ENCODE data around the gene AK8.

AK8 gene

DNA sequence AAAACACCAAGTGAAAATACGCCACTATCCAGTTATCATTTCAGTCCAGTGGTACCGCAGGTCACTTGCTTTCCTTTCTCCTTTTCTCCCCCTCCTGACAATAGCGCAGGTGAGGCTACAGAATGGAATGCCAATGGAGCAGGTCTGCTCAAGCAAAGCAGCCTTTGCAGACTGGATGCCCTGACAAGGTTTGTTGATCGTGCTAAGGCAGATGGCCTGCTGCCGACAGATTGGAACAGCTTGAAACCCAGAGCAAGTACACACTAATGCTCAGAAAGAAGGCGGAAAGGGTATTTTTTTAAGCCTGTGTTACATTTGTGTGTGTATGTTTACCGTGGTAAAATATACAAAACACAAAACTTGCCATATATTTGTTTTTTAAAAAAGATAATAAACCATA is 20.0 kb upstream of the AK8 start:
- DNase-seq (ENCODE audit: extremely low read depth, low read depth): no peak
- no peak for TF ChIP-seq CTCF (IDR thresholded peaks at IDR 0.05; ENCODE audit: low read depth, low read length, missing control alignments)
- no peak overlapping the region for H3K4me3 ChIP-seq (replicated peaks; ENCODE audit: low read depth, low read length)

GRCh38 chr9:132896906-132897305 is 18.8 kb upstream of the AK8 start:
- no peak for DNase-seq (ENCODE audit: extremely low read depth, low read depth)
- H3K4me3 ChIP-seq (replicated peaks; ENCODE audit: low read depth, low read length): no peak overlapping the region
- TF ChIP-seq CTCF (IDR thresholded peaks at IDR 0.05; ENCODE audit: low read depth, low read length, missing control alignments): no peak

DNA sequence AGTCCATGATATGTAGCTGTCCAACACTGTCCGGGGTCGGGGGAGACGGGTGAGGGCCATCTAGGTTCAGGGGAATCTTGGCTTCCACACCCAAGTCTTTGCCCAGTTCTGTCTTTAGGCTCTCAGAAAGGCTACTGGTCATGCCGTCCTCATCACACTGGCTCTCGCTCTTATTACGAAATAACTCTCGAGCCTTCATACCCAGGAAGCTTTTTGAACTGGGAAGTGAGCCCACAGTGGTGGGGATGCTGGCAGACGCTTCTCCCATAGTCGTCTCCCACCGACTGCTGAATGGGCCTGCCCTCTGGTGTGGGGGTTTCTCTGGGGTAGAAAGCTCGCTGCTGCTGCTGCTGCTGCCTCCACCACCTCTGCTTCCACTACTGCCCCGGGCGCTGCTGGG is 18.2 kb upstream of the AK8 start:
- H3K4me3 ChIP-seq (replicated peaks; ENCODE audit: low read depth, low read length): no peak overlapping the region
- DNase-seq (ENCODE audit: extremely low read depth, low read depth): no peak
- TF ChIP-seq CTCF (IDR thresholded peaks at IDR 0.05; ENCODE audit: low read depth, low read length, missing control alignments): no peak

DNA sequence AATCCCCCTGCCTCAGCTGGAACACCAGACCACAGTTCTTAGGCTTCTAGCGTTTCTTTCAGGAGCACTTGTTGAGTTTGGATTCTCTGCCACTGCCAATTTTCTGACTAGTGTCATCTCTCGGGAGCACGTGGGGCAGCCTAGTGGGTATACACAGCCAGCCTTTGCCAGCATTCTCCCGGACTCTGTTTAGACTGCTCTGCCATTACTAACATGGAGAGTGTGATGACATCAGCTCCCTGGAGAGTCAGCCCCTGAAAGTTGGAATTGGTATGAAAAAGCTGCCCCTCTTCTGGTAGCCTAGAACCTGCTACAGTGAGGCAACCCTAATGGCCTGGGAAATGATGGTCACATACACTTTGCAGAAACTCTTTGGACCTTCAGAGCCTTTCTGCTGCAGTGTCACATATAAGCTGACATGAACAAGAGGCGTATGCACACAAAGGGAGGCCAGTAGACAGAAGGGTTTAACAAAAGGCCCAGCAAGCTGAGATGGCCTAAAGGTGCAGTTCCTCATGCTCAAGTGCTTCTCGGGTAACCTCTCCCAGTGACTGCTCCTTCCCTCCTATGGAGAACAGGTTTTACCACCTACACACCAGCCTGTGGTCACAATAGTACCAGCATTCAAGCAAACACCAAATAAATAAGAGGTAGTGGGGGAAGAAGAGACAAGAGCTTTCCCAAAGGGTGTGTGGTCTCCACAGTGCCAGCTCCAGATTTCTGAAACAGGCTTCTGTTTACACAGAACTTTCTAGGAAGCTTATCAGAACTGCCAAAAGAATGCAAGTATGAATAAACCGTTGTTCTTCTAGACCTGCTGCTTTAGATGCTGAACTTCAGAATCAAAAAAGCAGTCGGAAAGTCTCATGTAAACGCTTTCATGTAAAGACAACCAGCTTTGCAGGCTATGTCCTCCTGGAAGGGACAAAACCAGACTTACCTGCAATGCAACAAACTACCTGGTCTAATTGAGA is 17.1 kb upstream of the AK8 start:
- H3K4me3 ChIP-seq (replicated peaks; ENCODE audit: low read depth, low read length): no peak overlapping the region
- no peak for TF ChIP-seq CTCF (IDR thresholded peaks at IDR 0.05; ENCODE audit: low read depth, low read length, missing control alignments)
- no peak for DNase-seq (ENCODE audit: extremely low read depth, low read depth)

GRCh38 chr9:132894346-132894745 is 16.3 kb upstream of the AK8 start:
- no peak for TF ChIP-seq CTCF (IDR thresholded peaks at IDR 0.05; ENCODE audit: low read depth, low read length, missing control alignments)
- H3K4me3 ChIP-seq (replicated peaks; ENCODE audit: low read depth, low read length): no peak overlapping the region
- DNase-seq (ENCODE audit: extremely low read depth, low read depth): no peak

GRCh38 chr9:132892400-132892799 is 14.3 kb upstream of the AK8 start:
- TF ChIP-seq CTCF (IDR thresholded peaks at IDR 0.05; ENCODE audit: low read depth, low read length, missing control alignments): no peak
- no peak overlapping the region for H3K4me3 ChIP-seq (replicated peaks; ENCODE audit: low read depth, low read length)
- DNase-seq (ENCODE audit: extremely low read depth, low read depth): no peak
